Measurements from ENCODE around the gene LRP6. TPM values are rescaled to one million over a fixed set of nuclear protein-coding genes. Genes with fewer than 3 reads are reported as not detected.

Gene LRP6
- polyA plus RNA-seq, 3 donors = 61.7 to 68.0 (median 63.6) TPM

DNA sequence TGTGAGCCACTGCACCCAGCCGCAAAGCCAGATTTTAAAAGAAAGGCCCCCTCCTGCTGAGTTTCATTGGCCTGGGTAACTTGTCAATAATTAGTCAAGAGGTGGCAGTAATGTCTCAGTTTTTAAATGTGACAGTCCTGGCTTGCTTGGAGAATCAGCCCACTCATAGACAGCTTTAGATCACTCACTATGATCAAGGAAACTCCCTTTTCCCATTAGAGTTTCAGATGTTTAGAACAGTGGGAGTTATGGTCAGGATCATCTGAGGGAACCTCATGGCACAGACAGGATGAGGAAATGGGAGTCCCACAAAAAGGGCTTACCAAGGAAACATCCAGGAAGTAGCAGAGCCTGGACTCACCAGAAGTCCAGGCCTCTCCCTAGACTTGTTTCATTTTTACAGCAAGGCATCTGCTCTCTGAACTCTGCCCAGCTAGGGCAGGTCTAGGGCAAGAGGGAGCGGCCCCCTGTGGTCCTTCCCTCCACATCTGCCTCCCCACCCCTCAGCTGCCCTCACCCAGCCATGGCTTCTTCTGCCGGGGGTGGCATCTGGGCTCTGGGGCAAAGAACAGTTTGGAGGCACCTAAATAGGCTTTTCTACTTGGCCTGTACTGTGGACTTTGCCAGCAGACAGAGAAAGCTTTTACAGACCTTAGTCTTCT is 184.9 kb downstream of the LRP6 start:
- DNase-seq = no peak

DNA sequence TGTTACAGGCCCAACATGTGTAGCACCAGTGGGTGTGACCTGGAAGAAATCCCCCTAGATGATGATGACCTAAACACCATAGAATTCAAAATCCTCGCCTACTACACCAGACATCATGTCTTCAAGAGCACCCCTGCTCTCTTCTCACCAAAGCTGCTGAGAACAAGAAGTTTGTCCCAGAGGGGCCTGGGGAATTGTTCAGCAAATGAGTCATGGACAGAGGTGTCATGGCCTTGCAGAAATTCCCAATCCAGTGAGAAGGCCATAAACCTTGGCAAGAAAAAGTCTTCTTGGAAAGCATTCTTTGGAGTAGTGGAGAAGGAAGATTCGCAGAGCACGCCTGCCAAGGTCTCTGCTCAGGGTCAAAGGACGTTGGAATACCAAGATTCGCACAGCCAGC is 187.6 kb downstream of the LRP6 start:
- DNase-seq = no peak

DNA sequence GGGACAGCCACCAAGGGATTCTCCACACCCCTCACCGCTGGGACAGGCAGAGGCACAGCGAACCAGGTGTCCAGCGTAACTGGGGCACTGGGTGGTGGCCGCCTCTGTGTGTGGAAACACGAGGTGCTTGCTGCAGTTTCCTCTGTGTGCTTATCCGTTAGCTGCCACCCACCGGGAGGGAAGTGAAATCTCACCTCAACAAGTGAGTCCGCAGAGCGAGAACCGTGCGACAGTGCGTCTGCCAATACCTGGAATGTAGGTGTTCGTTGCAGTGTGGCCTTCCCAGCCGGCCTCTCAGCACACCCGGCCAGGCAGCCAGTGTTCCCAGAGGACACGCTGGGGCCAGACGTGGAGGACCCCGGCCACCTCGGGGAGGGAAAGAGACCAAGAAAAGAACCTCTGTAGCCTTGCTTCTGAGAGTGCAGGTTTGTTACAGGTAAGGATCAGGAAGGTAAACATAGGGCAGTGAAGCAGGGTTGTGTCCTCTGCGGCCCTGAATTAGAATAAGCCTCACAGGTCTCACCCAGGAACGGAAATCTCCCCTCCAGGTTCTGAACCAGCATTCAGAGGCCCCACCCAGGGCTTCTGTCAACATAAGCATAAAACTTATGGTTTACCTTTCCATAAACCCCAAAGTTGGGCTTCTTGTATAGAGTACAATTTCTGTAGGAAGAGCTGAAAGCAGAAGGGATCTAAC is 194.6 kb downstream of the LRP6 start:
- no peak for DNase-seq

DNA sequence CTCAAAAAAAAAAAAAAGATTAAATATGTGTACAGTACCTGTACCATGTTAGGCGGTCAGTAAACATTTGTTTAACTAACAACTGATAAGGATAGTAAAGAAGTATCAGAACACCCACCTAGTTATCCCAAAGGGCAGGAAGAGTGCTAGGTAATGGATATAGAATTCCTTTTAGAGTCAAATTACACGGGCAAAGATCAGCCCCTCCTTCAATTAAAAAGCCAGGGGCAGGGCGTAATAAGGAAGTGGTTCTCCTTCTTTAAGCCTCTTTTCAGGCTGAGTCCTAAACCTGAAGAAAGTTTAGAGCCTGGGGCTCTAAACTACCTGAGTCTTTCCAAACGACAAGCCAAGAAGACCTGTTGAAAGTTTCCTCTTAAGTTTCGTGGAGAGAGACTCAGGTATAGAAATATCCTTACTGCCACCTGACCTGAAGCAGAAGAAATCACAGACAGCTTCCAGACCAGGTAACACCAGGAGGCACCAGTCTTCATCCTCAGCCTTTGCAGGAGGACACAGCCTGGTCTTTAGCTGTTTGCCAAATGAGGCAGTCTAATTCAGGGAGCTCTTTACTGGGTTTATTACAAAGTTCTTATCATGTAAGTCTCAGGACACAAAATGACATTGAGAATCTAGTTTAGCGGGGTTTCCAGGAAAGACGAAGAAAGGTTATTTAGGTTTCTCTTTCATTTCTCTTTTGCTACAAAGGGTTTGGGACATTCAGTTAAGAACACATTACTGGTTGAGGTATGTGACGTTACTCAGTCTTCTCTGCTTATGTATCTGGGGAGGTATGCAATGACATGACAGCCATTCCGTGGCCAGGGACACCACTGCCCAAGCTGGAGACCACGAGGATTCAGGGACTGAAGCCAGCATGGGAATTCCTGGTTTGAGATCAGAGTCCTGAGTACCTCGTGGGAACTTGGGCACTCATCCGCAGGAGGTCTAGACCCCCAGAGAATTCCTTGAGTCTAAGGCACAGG is 195.9 kb downstream of the LRP6 start, which contains the start of gene BCL2L14:
Gene BCL2L14, plus strand, starts transcription at position 266 of the 983 bp plus-strand sequence. CDS start 8,367 bp downstream, outside the sequence.
- DNase-seq = no peak

DNA sequence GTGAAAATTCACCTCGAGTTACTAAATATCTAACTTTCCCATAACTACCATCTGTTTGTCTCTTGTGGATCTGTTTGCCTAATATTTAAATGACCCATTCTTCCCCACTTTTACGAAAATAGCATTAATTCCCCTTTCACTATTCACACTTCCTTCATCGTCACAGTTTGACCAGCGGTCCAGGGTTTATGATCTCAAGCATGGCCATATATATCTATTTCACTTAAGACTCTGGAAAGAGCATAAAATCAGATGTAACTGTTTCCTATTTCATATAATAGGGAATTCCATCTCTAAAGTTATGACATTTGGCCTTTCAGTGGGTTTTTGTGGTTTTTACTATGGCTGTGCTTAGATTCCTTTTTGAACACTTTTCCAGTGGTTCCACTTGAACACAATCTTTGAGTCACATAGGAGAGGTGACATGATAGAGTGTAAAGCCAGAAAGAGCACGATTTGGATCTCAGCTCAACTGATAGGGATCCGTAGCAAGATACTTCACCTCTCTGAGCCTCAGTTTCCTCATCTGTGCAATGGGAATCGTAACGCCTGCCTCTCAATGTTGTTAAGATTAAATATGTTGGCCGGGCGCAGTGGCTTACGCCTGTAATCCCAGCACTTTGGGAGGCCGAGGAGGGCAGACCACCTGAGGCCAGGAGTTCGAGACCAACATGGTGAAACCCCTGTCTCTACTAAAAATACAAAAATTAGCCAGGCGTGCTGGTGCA is 196.9 kb downstream of the LRP6 start:
- no peak for DNase-seq

DNA sequence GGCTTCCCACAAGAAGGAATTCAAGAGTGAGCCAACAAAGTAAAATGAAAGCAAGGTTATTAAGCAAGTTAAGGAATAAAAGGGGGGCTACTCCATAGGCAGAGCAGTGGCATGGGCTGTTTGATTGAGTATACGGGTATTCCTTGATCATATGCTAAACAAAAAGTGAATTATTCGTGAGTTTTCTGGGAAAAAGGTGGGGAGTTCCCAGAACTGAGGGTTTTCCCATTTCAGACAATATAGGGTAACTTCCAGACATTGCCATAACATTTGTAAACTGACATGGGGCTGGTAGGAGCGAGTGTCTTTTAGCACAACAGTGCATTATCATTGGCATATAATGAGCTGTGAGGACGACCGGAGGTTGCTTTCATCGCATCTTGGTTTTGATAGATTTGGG is 198.1 kb downstream of the LRP6 start:
- DNase-seq = no peak

Other genes with a start within 250 kb of the LRP6 start
- gene BCL2L14, start 196.1 kb downstream of the LRP6 start, polyA plus RNA-seq (ENCODE audit: insufficient read length in 3 of 3) = 1 to 10 TPM in 1 of 3 donors, under 1 TPM in 2; 0.60 to 1.3 (median 0.92) TPM
- 10 to 100 TPM; 28.0 to 31.2 (median 29.9) TPM for gene MANSC1, start 83.2 kb upstream of the LRP6 start, polyA plus RNA-seq (ENCODE audit: insufficient read length in 3 of 3)
- gene BORCS5, start 90.0 kb upstream of the LRP6 start, polyA plus RNA-seq (ENCODE audit: insufficient read length in 3 of 3) = 10 to 100 TPM in 1 of 3 donors, 1 to 10 TPM in 2; 7.9 to 11.0 (median 10.0) TPM

Measured in renal pelvis (tissue), 4 donors.